ENCODE measurements around the gene TELO2.

DNA sequence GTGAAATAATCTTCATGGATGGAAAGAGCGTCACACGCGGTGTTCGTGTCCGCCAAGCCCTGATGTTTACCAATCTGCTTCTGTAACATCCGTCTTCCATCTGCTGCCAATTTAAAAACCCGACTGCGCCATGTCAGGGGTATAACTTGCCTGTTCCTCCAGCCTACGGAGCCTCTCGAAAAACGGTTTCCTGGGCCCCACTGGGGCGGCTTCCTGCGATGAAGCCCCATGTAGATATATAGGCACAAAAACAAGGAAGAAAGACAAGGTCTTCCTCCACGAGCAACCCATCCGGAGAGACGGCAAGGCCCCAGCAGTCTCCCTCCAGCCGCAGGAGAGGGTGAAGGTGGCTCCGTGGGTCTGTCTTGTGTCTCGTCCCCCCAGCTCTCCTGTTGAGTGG, 4.5 kb upstream of the TELO2 start, which contains the start of gene PTX4:
- TF ChIP-seq, protein P1, sequence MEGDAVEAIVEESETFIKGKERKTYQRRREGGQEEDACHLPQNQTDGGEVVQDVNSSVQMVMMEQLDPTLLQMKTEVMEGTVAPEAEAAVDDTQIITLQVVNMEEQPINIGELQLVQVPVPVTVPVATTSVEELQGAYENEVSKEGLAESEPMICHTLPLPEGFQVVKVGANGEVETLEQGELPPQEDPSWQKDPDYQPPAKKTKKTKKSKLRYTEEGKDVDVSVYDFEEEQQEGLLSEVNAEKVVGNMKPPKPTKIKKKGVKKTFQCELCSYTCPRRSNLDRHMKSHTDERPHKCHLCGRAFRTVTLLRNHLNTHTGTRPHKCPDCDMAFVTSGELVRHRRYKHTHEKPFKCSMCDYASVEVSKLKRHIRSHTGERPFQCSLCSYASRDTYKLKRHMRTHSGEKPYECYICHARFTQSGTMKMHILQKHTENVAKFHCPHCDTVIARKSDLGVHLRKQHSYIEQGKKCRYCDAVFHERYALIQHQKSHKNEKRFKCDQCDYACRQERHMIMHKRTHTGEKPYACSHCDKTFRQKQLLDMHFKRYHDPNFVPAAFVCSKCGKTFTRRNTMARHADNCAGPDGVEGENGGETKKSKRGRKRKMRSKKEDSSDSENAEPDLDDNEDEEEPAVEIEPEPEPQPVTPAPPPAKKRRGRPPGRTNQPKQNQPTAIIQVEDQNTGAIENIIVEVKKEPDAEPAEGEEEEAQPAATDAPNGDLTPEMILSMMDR (conservative IDR thresholded peaks at IDR 0.05 in 1 of 2, IDR thresholded peaks at IDR 0.05 in 1 of 2; ENCODE audit: low read depth in 1 of 2, low read length in 2 of 2) = no peak
- no peak for TF ChIP-seq EZH2 (IDR thresholded peaks at IDR 0.05; ENCODE audit: low read length, missing control alignments)
